A549 (cell line): ENCODE data around the gene THBS4.

Source experiments
- BCL3 ChIP-seq: fragments of >200 bp; sonication (Bioruptor Twin); formaldehyde crosslinking; IDR thresholded peaks from 3 replicates; pipeline ENCODE4 v1.6.1; 2016
- CTCF ChIP-seq: fragments of >200 bp; sonication (Bioruptor Twin); formaldehyde crosslinking; IDR thresholded peaks from 3 replicates; pipeline ENCODE4 v1.5.1; 2016
- KDM1A ChIP-seq: fragments of 200-600 bp; sonication (generic); IDR thresholded peaks from 2 replicates; pipeline ENCODE4 v1.6.1; 2016; ENCODE audit warnings: low read depth, mild to moderate bottlenecking
- KDM5A ChIP-seq: fragments of 200-600 bp; sonication (generic); IDR thresholded peaks from 2 replicates; pipeline ENCODE4 v1.6.1; 2016; ENCODE audit warnings: antibody characterized with exemption, mild to moderate bottlenecking
- POLR2A ChIP-seq: IDR thresholded peaks from 2 replicates; pipeline ENCODE4 v1.6.1; 2012; ENCODE audit warnings: mild to moderate bottlenecking, low read length
- SREBF2 ChIP-seq: fragments of 450-650 bp; IDR thresholded peaks from 2 replicates; pipeline ENCODE4 v1.6.1; 2014; ENCODE audit warnings: mild to moderate bottlenecking, moderate library complexity
- ZFP36 ChIP-seq: fragments of 450-650 bp; IDR thresholded peaks from 2 replicates; pipeline ENCODE4 v1.6.1; 2014; ENCODE audit warnings: borderline replicate concordance; ENCODE audit not compliant: partially characterized antibody

GRCh38 chr5:80054682-80055081, 19.5 kb downstream of the THBS4 start:
- TF ChIP-seq ZFP36 (no peak), CTCF (no peak), SREBF2 (no peak), KDM1A (no peak), POLR2A (no peak), BCL3 (no peak), KDM5A (no peak)
